Activated CD4-positive, alpha-beta memory T cell treated with anti-CD3 and anti-CD28 coated beads for 36 hours (primary cell): ENCODE measurements around the gene PTPRT. TPM values are rescaled to one million over a fixed set of nuclear protein-coding genes. Genes with fewer than 3 reads are reported as not detected.

Experiments used
- CTCF ChIA-PET: fragments of 350-600 bp; sonication (Branson Sonifier 250); formaldehyde crosslinking; loops from one replicate; lab custom pipeline; 2021; ENCODE audit warnings: antibody characterized with exemption, inconsistent platforms; lab: Charles Lee
- POLR2A ChIA-PET: fragments of 350-600 bp; sonication (Branson Sonifier 250); formaldehyde crosslinking; loops from one replicate; lab custom pipeline; 2021; ENCODE audit warnings: antibody characterized with exemption; lab: Charles Lee
- DNase-seq: peaks from one replicate; pipeline ENCODE4 v3.0.0-alpha.2; 2020
- H3K27ac Mint-ChIP-seq: one replicate; pipeline ENCODE4 v1.8.0; 2021; ENCODE audit warnings: mixed read lengths
- H3K27me3 Mint-ChIP-seq: one replicate; pipeline ENCODE4 v1.8.0; 2021; ENCODE audit warnings: mixed read lengths
- H3K36me3 Mint-ChIP-seq: one replicate; pipeline ENCODE4 v1.8.0; 2021; ENCODE audit warnings: mixed read lengths
- H3K4me1 Mint-ChIP-seq: one replicate; pipeline ENCODE4 v1.8.0; 2021; ENCODE audit warnings: low read depth, mixed read lengths
- H3K4me3 Mint-ChIP-seq: one replicate; pipeline ENCODE4 v1.8.0; 2021; ENCODE audit warnings: mild to moderate bottlenecking, mixed read lengths
- H3K9me3 Mint-ChIP-seq: one replicate; pipeline ENCODE4 v1.8.0; 2021; ENCODE audit warnings: mixed read lengths
- intact Hi-C: fragments of 100-400 bp; cut with micrococcal nuclease; formaldehyde crosslinking; loops from one replicate; pipeline ENCODE4 v1.15.1; 2023
- total RNA-seq, 2 experiments: library from RNA; stranded (reverse); gene quantifications; one replicate each; pipeline ENCODE4 v1.2.3, GENCODE V29; 2021

Gene PTPRT
- total RNA-seq, 2 experiments from 2014 or later: not detected

GRCh38 chr20:42639140-42639539, 550.6 kb downstream of the PTPRT start:
- POLR2A ChIA-PET: no interaction called here
- Mint-ChIP-seq H3K4me1 (no peaks in the 10 kb centered on the region), H3K36me3 (no peaks in the 10 kb centered on the region), H3K4me3 (no peak overlapping the region), H3K27ac (no peak overlapping the region), H3K27me3 (no peaks in the 10 kb centered on the region), H3K9me3 (peaks cover 7% of the 10 kb centered on the region)
- CTCF ChIA-PET: no interaction called here
- intact Hi-C loops: no loop called here
- no peak for DNase-seq

- ChIA-PET POLR2A (no interaction called here), CTCF (no interaction called here)
- Mint-ChIP-seq H3K4me3 (no peak overlapping the region), H3K4me1 (no peaks in the 10 kb centered on the region), H3K27ac (no peak overlapping the region), H3K36me3 (no peaks in the 10 kb centered on the region), H3K9me3 (no peaks in the 10 kb centered on the region), H3K27me3 (no peaks in the 10 kb centered on the region)
- intact Hi-C loops: no loop called here
- DNase-seq: no peak
Measured at GRCh38 chr20:42635699-42636411, 553.9 kb downstream of the PTPRT start.

- no peaks in the 10 kb centered on the region for H3K4me1 Mint-ChIP-seq
- H3K27ac Mint-ChIP-seq: no peak overlapping the region
- no peaks in the 10 kb centered on the region for H3K36me3 Mint-ChIP-seq
- CTCF ChIA-PET: no interaction called here
- H3K4me3 Mint-ChIP-seq: no peak overlapping the region
- DNase-seq: no peak
- H3K27me3 Mint-ChIP-seq: no peaks in the 10 kb centered on the region
- POLR2A ChIA-PET: no interaction called here
- H3K9me3 Mint-ChIP-seq: no peaks in the 10 kb centered on the region
- intact Hi-C loops: no loop called here
Measured at GRCh38 chr20:42634156-42634555, 555.5 kb downstream of the PTPRT start.

GRCh38 chr20:42628683-42629082, 561.0 kb downstream of the PTPRT start:
- no peak overlapping the region for H3K27ac Mint-ChIP-seq
- no peaks in the 10 kb centered on the region for H3K36me3 Mint-ChIP-seq
- intact Hi-C loops: no loop called here
- CTCF ChIA-PET: no interaction called here
- POLR2A ChIA-PET: no interaction called here
- no peaks in the 10 kb centered on the region for H3K4me1 Mint-ChIP-seq
- peaks cover 5% of the 10 kb centered on the region for H3K9me3 Mint-ChIP-seq
- H3K4me3 Mint-ChIP-seq: no peak overlapping the region
- DNase-seq: no peak
- H3K27me3 Mint-ChIP-seq: no peaks in the 10 kb centered on the region

- DNase-seq: no peak
- Mint-ChIP-seq H3K4me3 (no peak overlapping the region), H3K27ac (no peak overlapping the region), H3K4me1 (no peaks in the 10 kb centered on the region), H3K27me3 (no peaks in the 10 kb centered on the region), H3K36me3 (no peaks in the 10 kb centered on the region), H3K9me3 (peaks cover 19% of the 10 kb centered on the region)
- intact Hi-C loops: no loop called here
- ChIA-PET POLR2A (no interaction called here), CTCF (no interaction called here)
Measured at GRCh38 chr20:42613076-42613475, 576.6 kb downstream of the PTPRT start.

GRCh38 chr20:42611889-42612837, 577.5 kb downstream of the PTPRT start:
- Mint-ChIP-seq H3K9me3 (peaks cover 19% of the 10 kb centered on the region), H3K4me1 (no peaks in the 10 kb centered on the region), H3K27ac (no peak overlapping the region), H3K27me3 (no peaks in the 10 kb centered on the region), H3K36me3 (no peaks in the 10 kb centered on the region), H3K4me3 (no peak overlapping the region)
- ChIA-PET POLR2A (no interaction called here), CTCF (no interaction called here)
- DNase-seq: no peak
- intact Hi-C loops: no loop called here

GRCh38 chr20:42611423-42611822, 578.3 kb downstream of the PTPRT start:
- no peaks in the 10 kb centered on the region for H3K36me3 Mint-ChIP-seq
- intact Hi-C loops: no loop called here
- peaks cover 19% of the 10 kb centered on the region for H3K9me3 Mint-ChIP-seq
- DNase-seq: no peak
- H3K4me3 Mint-ChIP-seq: no peak overlapping the region
- ChIA-PET CTCF (no interaction called here), POLR2A (no interaction called here)
- H3K4me1 Mint-ChIP-seq: no peaks in the 10 kb centered on the region
- no peak overlapping the region for H3K27ac Mint-ChIP-seq
- no peaks in the 10 kb centered on the region for H3K27me3 Mint-ChIP-seq

GRCh38 chr20:42610070-42610469, 579.6 kb downstream of the PTPRT start:
- H3K4me3 Mint-ChIP-seq: no peak overlapping the region
- peaks cover 19% of the 10 kb centered on the region for H3K9me3 Mint-ChIP-seq
- DNase-seq: no peak
- intact Hi-C loops: no loop called here
- no peaks in the 10 kb centered on the region for H3K27me3 Mint-ChIP-seq
- H3K36me3 Mint-ChIP-seq: no peaks in the 10 kb centered on the region
- H3K4me1 Mint-ChIP-seq: no peaks in the 10 kb centered on the region
- CTCF ChIA-PET: no interaction called here
- POLR2A ChIA-PET: no interaction called here
- no peak overlapping the region for H3K27ac Mint-ChIP-seq

GRCh38 chr20:42609618-42610017, 580.1 kb downstream of the PTPRT start:
- Mint-ChIP-seq H3K27me3 (no peaks in the 10 kb centered on the region), H3K9me3 (peaks cover 18% of the 10 kb centered on the region), H3K36me3 (no peaks in the 10 kb centered on the region), H3K27ac (no peak overlapping the region), H3K4me1 (no peaks in the 10 kb centered on the region), H3K4me3 (no peak overlapping the region)
- intact Hi-C loops: no loop called here
- CTCF ChIA-PET: no interaction called here
- DNase-seq: no peak
- POLR2A ChIA-PET: no interaction called here

- CTCF ChIA-PET: no interaction called here
- Mint-ChIP-seq H3K4me1 (no peaks in the 10 kb centered on the region), H3K36me3 (no peaks in the 10 kb centered on the region), H3K4me3 (no peak overlapping the region), H3K9me3 (peaks cover 9% of the 10 kb centered on the region), H3K27me3 (no peaks in the 10 kb centered on the region), H3K27ac (no peak overlapping the region)
- POLR2A ChIA-PET: no interaction called here
- no peak for DNase-seq
- intact Hi-C loops: no loop called here
Measured at GRCh38 chr20:42604998-42605956, 584.4 kb downstream of the PTPRT start.

- Mint-ChIP-seq H3K4me1 (no peaks in the 10 kb centered on the region), H3K27ac (no peak overlapping the region), H3K4me3 (no peak overlapping the region), H3K27me3 (no peaks in the 10 kb centered on the region), H3K9me3 (peaks cover 7% of the 10 kb centered on the region), H3K36me3 (no peaks in the 10 kb centered on the region)
- intact Hi-C loops: no loop called here
- ChIA-PET CTCF (no interaction called here), POLR2A (no interaction called here)
- no peak for DNase-seq
Measured at GRCh38 chr20:42603655-42604054, 586.1 kb downstream of the PTPRT start.

- Mint-ChIP-seq H3K27ac (no peak overlapping the region), H3K4me1 (no peaks in the 10 kb centered on the region), H3K4me3 (no peak overlapping the region), H3K9me3 (peaks cover 3% of the 10 kb centered on the region), H3K36me3 (no peaks in the 10 kb centered on the region), H3K27me3 (no peaks in the 10 kb centered on the region)
- ChIA-PET CTCF (no interaction called here), POLR2A (no interaction called here)
- intact Hi-C loops: no loop called here
- no peak for DNase-seq
Measured at GRCh38 chr20:42598581-42598980, 591.1 kb downstream of the PTPRT start.
